Activated CD8-positive, alpha-beta memory T cell treated with anti-CD3 and anti-CD28 coated beads, Interleukin-2, amount 50 U/mL, for 1 hour (primary cell): ENCODE data around the gene PALLD.

Source experiments
- DNase-seq: peaks from one replicate; pipeline ENCODE4 v3.0.0-alpha.2; 2020; ENCODE audit errors: extremely low read depth

PALLD gene

DNA sequence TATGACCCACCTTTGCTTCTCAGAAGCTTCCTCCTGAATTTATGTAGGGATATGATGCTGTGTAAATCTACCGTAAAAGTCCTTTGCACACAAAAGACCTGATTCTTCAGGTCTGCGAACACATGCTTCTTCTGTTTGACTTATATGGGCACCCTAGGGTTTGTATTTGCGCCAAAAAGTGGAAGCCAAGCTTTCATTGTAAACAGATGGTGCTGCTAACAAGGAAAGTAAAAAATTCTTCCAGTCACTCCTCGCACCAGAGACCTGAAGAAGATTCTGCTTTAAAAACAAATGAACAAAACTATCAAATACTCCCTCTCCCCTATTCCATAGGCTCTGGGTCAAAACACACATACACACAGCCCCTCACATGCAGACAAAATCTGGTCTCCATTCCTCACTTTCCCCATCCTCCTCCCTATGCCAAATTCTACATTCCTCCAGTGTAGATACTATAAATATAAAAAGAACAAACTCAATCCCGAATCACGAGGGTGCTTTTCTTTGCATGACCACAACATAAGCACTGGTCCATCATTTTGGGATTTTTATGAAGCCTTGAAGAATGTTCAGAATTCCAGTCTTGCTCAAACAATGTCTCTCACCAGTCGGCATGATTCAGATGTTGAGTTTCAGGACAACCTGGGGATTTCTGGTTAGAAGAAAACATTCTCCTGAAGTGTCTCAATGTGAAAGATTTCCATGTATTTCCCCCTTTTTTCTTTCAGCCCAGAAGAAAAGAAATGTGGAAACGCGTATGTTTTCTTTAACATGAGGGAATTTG lies 125.1 kb downstream of the PALLD start:
- DNase-seq: no peak

DNA sequence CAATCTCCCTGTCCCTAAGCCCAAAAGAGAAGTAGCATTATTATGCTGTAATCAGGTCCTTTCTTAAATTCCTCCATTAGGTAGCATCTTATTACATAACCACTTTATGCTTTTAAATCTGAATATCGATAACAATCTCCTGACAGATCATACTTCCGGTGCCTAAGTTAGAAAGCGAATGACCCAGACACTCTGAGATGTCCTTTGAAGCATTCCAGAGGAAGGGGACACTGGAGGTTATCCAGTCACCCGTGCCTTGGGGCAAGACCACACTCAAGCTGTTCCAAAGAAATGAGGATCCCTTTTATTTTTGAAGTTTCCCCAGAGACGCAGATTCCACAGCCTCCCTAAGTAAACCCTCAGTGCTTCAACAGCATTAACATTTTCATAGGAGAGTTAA lies 125.7 kb downstream of the PALLD start:
- DNase-seq: no peak

DNA sequence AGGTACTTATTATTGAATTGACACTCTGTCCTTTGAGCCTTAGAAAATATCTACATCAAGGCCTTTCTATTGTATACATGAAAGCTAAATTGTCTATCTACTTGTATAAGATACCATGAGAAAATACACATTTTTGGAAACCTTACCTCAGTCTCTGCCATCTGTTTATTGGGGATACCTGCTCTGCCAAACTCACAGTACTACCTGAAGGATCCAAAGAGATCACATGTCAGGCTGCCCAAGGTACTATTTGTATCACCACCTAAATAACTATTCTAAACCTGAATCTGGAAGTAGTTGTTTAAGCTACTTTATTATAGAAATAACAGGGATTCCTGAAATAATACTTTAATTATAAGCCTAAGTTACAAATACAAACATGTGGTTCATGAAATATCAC lies 126.2 kb downstream of the PALLD start:
- no peak for DNase-seq

DNA sequence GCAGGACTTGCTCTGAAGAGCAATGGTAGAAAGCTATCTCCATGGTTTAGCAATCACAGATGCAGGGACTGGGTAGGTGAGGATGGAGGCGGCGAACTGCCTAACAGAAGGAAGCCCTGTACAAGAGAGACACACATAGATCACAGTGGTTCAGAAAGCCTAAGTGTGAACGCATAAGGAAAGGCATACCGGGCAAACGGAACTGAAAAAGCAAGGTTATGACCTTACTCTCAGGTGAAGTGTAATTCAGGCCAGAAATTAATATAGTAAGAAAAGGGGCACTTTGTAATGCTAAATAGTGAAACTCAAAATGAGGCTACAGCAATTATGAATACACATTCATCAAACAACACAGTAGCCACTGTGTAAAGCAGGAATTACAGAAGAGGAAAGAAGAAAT lies 126.6 kb downstream of the PALLD start:
- DNase-seq: no peak

DNA sequence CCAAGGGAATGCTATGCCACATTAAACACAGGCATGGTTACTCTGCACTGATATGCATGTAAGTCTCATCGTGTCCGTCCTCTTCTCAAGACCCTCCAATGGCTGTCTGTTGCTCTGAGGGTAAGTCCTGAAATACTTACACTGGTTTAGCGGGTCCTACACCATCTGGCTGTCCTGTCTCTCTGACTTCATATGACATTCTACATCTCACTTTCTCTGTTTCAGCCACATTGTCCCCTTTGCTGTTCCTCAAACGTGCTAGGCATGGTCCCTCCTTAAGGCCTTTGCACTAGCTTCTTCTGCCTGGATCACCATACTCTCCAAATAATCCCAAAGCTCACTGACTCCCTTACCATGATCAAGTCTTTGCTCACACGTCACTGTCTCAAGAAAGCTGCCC lies 131.4 kb downstream of the PALLD start:
- DNase-seq: no peak

DNA sequence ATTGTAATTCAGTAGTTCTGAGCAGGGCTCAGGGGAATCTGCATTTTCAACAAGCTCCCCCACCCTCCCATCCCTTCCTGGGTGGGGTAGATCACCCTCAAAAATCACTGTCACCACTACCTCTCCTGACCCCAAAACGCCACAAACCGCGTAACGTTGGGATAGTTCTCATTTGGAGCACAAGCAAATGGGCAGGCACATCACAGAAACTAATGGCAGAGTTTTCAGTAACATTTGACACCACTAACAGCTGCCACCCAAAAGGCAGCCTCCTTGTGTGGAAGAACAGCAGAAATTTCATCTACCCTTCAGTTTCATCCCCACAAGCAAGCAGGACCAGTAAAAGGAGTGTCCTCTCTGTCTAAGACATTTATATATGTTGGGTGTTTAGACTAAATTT lies 132.7 kb downstream of the PALLD start:
- no peak for DNase-seq

DNA sequence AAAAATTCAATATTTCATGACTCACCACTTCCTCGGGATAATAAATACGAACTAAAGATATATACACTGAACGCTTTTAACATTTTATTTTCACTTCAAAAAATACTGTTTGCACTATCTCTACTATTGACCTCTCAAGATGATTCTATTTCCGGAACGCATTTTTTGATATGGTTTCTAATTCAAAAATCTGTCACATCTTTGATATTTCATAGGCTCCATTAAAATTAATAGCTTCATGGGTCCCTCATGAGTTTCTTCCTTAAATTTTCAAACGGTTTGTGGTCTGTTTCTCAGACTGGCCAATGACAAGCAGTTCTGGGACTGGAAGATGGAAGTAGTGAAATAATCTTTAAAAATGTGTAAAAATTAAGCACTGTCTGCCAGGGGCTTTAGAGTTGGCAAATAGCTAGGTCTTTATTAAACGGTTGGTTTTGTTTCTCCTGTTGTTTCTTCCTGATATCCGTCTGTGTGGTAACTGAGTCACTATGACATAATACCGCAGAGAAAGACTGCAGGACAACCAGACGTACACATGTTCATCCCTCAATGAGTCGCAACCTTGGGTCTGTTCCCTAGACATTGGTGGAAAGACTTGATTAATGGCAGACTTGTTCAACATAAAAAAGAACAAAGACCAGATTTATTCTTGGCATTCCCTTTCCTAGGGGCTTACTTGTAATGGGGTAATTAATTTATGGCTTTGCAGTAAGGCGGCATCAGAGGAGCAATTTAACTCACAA lies 133.8 kb downstream of the PALLD start:
- no peak for DNase-seq

DNA sequence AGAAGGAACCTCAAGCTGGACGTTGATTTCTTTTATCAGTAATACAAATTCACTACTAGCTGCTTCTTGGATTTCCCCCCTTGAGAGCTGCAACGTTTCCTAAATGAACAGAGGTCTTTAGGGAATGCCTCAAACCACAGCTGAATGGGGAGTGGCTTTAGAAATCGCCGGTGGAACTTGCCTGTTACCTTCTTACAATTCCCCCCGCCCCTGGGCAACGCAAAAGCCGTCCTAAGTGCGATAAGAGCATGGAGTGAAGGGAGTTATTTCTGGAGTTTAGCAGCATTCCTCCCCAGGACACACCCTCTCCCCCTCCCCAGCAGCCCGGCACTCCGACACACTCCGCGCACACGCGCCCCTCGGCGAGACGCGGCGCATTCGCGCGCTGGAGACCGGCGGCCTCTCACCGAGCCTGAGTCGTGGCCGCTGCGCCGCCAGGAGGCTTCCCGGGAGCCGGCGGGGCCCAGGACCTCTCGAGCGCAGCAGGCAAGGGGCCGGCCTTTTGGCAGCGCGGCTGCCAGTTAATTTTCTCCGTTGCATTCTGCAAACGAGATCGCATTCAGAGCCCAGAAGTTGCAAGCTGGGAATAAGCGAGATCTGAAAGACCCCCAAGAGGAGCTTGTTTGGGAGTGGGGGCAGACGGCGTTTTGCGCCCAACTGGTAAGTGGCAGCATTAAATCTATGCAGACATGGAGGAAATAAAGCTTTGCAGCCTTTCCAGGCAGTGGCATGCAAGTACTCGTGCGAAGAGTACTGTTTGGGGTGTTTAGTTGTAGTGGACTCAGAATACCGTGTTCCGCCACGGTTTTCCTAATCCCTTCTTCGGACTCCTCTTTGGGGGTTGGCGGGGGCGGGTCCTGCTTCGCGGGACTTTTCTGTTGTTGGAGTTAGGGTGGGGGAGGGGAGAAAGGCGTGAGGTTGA lies 134.7 kb downstream of the PALLD start:
- DNase-seq: no peak

DNA sequence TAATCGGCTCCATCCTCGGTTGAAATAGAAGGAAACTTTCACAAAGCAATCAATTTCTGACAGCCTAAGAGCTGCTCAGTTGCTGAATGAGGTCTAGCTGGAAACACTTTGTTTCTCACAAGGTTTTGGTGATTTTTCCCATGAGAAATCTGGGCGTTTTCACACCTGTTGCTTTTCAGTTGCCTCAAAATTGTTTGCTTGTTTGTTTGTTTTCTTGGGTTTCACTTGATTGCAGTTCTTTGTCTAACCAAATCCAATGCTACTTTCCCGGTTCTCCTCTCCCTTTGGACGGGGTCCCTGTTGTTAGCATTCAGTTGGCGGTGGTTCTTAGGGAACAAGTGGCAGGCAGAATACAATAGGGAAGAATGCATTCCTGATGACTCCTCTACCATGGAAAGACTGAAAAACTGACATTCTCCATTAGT lies 135.5 kb downstream of the PALLD start:
- no peak for DNase-seq

DNA sequence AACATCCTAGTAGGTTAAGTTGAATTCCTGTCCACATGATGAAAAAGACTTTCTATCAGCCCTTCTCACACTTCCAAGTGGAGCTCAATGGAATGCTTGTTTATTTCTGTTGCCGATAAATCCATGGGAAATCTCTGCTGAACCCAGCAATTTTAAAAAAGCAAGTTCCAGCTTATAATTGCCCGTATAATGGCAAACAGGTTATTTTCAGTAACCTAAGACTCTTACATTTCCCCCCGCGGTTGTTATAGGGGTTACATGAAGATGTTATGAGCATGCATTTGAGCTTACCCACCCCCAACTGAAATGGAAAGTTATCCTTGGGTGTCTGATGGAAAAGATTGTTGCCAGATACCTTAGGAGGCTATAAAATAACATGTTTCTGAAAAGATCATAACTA lies 136.2 kb downstream of the PALLD start:
- no peak for DNase-seq

DNA sequence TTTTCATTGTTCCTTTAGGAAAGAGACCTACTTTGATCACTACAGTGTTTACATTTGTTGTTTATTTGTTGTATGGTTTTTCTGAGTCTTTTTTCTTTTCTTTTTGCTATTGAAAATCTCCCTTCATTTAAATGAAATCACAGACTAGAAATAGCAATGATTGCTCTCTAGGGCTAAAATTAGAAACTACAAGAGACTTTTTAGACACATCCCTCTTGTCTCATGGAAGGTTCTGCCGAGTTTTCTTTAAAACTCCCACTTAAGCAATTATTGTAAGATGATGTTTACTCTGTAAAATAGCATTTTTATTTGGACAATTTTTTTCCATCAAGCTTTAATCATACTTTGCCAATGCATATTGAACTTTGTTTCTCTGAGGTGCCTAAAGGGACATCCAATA lies 136.6 kb downstream of the PALLD start:
- DNase-seq: no peak

DNA sequence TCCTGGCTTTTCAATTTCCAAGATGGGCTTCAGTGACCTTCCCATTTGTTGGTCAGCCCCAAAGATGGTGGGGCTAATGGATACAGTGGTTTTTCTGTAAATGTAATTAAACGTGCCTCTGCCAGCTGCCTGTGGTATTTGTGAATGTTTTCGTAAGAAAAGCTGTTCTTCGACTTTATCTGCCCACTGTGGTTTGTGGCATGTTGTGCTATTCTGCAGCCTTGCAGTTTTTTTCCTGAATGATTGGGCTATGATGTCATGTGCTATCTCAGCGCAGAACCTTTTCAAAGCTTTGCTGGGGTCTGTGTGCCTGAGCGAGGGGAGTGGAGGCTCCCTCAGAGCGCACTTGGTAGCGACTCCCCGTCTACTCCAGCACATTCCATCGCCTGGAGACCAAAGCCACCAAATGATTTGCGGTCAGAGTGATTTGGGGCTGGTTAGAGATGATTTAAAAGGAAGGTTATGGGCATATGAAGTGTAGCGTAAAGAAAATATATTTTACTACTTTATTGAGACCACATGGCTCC lies 137.5 kb downstream of the PALLD start:
- no peak for DNase-seq

DNA sequence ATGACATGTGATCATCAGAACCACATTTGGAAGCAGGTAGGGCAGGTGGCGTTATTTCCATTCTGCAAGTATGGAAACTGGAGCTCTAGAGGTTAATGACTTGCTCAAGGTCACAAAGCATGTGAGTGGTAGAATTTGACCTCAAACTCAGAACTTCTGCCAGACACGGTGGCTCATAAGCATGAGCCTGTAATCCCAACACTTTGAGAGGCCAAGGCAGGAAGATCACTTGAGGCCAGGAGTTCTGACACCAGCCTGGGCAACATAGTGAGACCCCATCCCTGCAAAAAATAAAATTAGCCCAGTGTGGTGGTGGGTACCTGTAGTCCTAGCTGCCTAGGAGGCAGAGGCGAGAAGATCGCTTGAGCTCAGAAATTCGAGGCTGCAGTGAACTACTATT lies 139.2 kb downstream of the PALLD start:
- no peak for DNase-seq

DNA sequence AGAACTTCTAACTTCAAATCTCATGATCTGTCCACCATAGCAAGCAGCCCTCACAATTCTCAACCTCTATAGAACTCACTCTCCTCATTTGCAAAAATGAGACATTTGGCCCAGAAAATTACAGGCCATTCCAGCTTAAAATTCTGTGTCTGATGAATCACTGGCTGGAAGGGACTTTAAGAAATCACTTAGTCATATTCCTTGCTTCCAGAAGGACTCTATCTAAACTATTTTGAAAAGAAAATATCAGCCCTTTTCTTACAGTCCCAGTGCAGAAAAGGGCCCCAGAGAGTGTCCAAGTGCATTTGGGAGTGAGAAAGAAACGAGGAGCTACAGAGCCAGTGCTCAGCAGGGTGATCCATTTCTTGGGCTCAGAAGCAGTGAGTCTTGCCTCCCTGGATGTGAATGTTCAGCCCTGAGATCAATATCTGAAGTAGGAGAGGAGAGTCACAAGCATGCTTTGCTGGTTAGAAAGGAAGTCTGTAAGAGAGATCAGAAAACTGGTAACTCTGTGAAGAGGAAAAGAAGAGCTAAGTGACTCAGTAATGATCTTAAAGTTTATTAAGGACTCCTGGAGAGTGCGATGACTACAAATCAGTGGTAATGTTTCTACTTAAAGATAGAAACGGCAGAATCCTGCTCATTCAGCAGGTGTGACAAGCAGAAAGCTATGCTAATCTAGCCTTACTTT lies 139.8 kb downstream of the PALLD start:
- no peak for DNase-seq

DNA sequence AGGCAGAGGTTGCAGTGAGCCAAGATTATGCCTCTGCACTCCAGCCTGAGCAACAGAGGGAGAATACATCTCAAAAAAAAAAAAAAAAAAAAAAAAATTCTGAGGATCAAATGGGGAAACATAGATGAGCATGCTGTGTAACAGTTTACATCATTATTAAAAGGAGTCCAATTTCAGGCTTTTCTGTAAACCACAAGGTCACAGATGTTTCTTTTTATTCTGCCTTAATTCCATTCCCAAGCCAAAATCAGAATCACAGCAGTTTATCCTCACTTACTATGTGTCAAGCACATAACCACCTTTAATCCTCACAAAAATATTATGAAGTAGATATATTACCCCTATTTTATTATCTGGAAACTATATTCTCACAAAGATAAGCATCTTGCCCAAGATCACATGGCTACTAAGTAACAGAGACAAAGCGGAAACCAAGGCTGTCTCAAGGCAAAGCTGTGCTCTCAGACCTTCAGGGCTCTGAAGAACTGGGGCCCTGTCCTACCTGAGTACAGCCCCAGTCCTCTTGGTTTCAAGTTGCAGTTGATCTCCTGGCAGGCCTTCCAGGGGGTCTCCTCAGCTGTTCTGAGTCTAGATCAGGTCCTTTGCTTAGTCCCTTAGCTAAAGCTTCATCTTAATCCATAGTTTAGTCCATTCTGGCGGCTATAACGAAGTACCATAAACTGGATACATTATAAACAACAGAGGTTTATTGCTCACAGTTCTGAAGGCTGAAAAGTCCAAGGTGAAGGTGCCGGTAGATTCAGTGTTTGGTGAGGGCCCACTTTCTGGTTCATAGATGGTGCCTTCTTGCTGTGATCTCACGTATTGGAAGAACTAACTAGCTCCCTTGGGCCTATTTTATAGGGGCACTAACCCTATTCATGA lies 141.3 kb downstream of the PALLD start:
- DNase-seq: no peak

DNA sequence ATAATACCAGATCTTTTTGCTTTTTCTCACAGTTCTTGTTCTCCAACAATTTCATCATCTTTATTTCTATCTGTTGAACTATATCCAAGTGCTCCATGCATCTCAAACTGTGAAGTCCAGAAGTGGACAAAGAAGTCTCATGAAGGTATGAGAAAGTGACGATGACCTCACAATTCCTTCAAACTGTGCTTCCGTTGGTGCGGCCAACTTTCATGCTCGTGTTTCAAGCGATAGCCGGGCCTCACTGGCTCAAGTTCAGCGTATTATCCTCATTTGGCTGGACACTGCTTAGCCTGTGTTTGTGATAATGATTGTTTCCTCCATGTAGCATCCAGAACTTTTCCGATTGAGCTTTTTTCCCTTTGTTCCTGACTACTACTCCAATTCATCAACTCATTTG lies 143.1 kb downstream of the PALLD start:
- no peak for DNase-seq

DNA sequence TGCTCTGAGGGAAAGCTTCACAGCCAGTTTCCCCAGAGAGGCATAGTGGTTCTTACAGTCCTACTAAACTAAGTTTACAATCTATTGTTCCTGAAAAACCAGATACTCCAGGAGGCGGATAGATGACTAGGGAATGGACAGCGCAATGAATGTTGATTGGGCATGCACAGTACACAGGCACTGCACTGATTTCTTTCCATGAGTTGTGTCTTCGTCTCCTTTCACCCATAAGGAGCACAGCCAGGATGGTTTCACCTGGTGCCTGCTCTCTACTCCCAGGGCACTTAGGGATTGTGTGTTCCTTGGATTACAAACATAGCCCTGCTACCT lies 144.9 kb downstream of the PALLD start:
- no peak for DNase-seq

DNA sequence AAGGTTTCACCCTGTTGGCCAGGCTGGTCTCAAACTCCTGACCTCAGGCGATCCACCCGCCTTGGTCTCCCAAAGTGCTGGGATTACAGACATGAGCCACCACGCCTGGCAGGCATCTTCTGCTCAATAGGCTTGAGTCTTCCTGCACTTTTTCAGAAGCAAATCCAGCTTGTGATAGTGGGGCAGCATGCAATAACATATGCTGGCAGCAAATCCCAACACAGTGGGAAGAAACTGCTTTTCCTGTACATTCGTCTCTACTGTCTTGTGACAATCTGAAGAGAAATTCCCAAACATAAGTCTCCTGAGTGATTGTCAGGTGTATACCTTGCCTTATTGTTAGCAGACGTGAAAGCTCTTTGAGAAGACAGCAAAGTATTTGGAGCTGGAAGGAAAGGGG lies 145.7 kb downstream of the PALLD start:
- DNase-seq: no peak

DNA sequence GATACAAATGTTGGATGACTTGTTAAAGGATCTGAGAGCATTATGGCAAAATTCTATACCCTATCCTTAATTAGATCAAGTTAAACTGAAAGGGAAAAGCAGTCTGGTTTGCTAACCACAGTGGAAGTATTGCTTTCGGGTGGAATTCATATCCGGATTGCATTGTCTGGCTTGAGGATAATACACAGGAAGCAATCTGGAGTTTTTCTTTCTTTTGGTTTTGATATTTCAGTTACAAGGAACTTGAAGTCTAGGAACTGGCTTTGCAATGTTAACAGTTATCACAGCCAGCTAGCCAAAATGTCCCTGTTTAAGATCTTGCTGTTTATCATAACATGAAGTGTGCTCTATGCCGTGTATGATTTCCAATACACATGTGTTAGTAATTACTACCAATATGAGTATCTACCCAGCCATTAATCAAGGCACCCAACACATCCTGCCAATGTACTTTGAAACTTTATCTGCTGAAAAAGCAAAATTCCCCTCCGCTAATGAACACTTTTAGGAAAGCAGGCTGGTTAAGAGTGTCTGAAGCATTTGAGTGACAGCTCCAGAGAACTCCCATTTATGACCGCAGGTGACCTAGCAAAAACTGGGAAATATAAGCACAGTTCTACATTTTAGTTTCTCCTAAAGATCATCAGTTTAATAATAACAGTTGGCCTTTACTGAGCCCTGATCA lies 146.4 kb downstream of the PALLD start:
- no peak for DNase-seq

DNA sequence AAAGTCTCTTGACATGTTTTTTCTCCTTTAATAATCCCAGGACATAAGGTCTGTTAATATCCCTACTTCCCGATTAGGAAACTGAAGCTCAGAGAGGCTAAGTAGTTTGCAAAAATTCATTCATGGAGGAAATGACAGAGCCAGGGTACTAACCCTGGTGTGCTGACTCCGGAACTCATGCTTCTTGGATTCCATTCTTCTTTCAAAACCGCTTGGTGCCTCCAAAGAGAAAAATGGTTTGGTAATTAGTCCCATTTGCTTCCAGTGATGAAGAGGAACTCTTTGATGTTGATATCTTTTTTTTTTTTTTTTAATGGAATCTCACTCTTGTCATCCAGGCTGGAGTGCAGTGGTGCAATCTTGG lies 146.9 kb downstream of the PALLD start:
- DNase-seq: no peak
